HepG2 (cell line): ENCODE results near the gene C11orf65. TPM values are rescaled to one million over a fixed set of nuclear protein-coding genes. Genes with fewer than 3 reads are reported as not detected.

Source experiments
- GABPB1 ChIP-seq: IDR thresholded peaks from 2 replicates; pipeline ENCODE4 v1.6.1; 2016; ENCODE audit warnings: mild to moderate bottlenecking, missing genetic modification reagents, moderate library complexity, missing compliant biosample characterization
- GTF3A ChIP-seq: sonication (generic); formaldehyde crosslinking; conservative IDR thresholded peaks from 2 replicates; pipeline ENCODE4 v1.4.0; 2020; ENCODE audit warnings: mild to moderate bottlenecking, missing genetic modification reagents
- KDM5B ChIP-seq: sonication (generic); formaldehyde crosslinking; IDR thresholded peaks from 2 replicates; pipeline ENCODE4 v1.4.0; 2020; ENCODE audit warnings: missing genetic modification reagents, mild to moderate bottlenecking, borderline replicate concordance
- KMT2B ChIP-seq: IDR thresholded peaks from 2 replicates; pipeline ENCODE4 v1.6.1; 2016; ENCODE audit warnings: missing genetic modification reagents, missing compliant biosample characterization
- MLXIP ChIP-seq: sonication (generic); formaldehyde crosslinking; IDR thresholded peaks from 2 replicates; pipeline ENCODE4 v1.9.0; 2021; ENCODE audit warnings: missing genetic modification reagents, borderline replicate concordance
- NAIF1 ChIP-seq: sonication (generic); formaldehyde crosslinking; IDR thresholded peaks from 2 replicates; pipeline ENCODE4 v1.5.0; 2020; ENCODE audit warnings: mild to moderate bottlenecking, missing genetic modification reagents, borderline replicate concordance
- NCOA1 ChIP-seq: sonication (generic); formaldehyde crosslinking; IDR thresholded peaks from 2 replicates; pipeline ENCODE4 v1.9.0; 2021; ENCODE audit warnings: missing genetic modification reagents
- PAWR ChIP-seq: sonication (generic); formaldehyde crosslinking; IDR thresholded peaks from 2 replicates; pipeline ENCODE4 v1.4.0; 2020; ENCODE audit warnings: missing genetic modification reagents, mild to moderate bottlenecking, borderline replicate concordance
- PRDM15 ChIP-seq: sonication (generic); formaldehyde crosslinking; IDR thresholded peaks from 2 replicates; pipeline ENCODE4 v1.4.0; 2020; ENCODE audit warnings: missing genetic modification reagents
- SP5 ChIP-seq: IDR thresholded peaks from 2 replicates; pipeline ENCODE4 v1.6.1; 2016; ENCODE audit warnings: low read depth, borderline replicate concordance
- STAG1 ChIP-seq: sonication (generic); formaldehyde crosslinking; IDR thresholded peaks from 2 replicates; pipeline ENCODE4 v1.4.0; 2020; ENCODE audit warnings: missing genetic modification reagents
- TERF1 ChIP-seq: sonication (generic); formaldehyde crosslinking; IDR thresholded peaks from 2 replicates; pipeline ENCODE4 v1.8.0; 2022; ENCODE audit warnings: mild to moderate bottlenecking, missing genetic modification reagents, moderate library complexity
- TFE3 ChIP-seq: IDR thresholded peaks from 2 replicates; pipeline ENCODE4 v1.6.1; 2016
- ZFP36L2 ChIP-seq: sonication (generic); formaldehyde crosslinking; IDR thresholded peaks from 2 replicates; pipeline ENCODE4 v1.4.0; 2020; ENCODE audit warnings: missing genetic modification reagents
- ZFYVE20 ChIP-seq: sonication (generic); formaldehyde crosslinking; IDR thresholded peaks from 2 replicates; pipeline ENCODE4 v1.8.0; 2023; ENCODE audit warnings: low read depth, mild to moderate bottlenecking, moderate library complexity, missing genetic modification reagents, borderline replicate concordance
- ZNF260 ChIP-seq: sonication (generic); formaldehyde crosslinking; IDR thresholded peaks from 2 replicates; pipeline ENCODE4 v1.4.0; 2020; ENCODE audit warnings: missing genetic modification reagents, low read depth, mild to moderate bottlenecking, borderline replicate concordance
- ZNF547 ChIP-seq: sonication (generic); formaldehyde crosslinking; IDR thresholded peaks from 2 replicates; pipeline ENCODE4 v1.5.1; 2020; ENCODE audit warnings: mild to moderate bottlenecking, missing genetic modification reagents
- ZNF691 ChIP-seq: sonication (generic); formaldehyde crosslinking; IDR thresholded peaks from 2 replicates; pipeline ENCODE4 v1.4.0; 2020; ENCODE audit warnings: missing genetic modification reagents, low read depth, mild to moderate bottlenecking, borderline replicate concordance
- ZNF878 ChIP-seq: sonication (generic); formaldehyde crosslinking; IDR thresholded peaks from 2 replicates; pipeline ENCODE4 v1.8.1; 2023; ENCODE audit warnings: mild to moderate bottlenecking, missing genetic modification reagents, moderate library complexity
- polyA plus RNA-seq, 8 experiments: library from polyadenylated mRNA; depleted of rRNA in 3 of 8; stranded (reverse) in 7 of 8; unstranded in 1 of 8; fragments of >200 nt; fragmentation: Illumina TruSeq in 4 of 8; extraction: Trizol in 4 of 8; gene quantifications; 2 replicates each; pipeline versions ENCODE4 v1.2.1 to v1.2.3, GENCODE V29; 2011 to 2016; ENCODE audit warnings: low read depth in 4 of 8, missing spikeins in 1 of 8, mixed read lengths in 1 of 8; ENCODE audit not compliant: insufficient read depth in 1 of 8
- total RNA-seq, 5 experiments: library from RNA; depleted of rRNA; stranded (reverse); fragments of >200 nt; fragmentation: Illumina TruSeq; extraction: Trizol; gene quantifications; 2 replicates each; pipeline ENCODE4 v1.2.3, GENCODE V29; 2016; ENCODE audit warnings: low read depth in 1 of 5

The C11orf65 gene
- total and polyA plus RNA-seq, 2 of the 13 experiments (the other 11 are each of a cell fraction or from before 2014, with no cell fraction given), result 0.38 to 0.42 TPM

GRCh38 chr11:108467091-108467823 lies at the start of gene C11orf65 (continued):
- TF ChIP-seq PRDM15 (CRISPR knock-in tag) (no peak), ZFP36L2 (CRISPR knock-in tag) (no peak), KDM5B (CRISPR knock-in tag) (peak; percentile 42; the same call in 1 of the 2 replicates), SP5 (CRISPR knock-in tag) (peak; percentile 67), NAIF1 (CRISPR knock-in tag) (0 out of 2 replicates have a peak, but pooled peaks have one; percentile 37), ZNF260 (CRISPR knock-in tag) (no peak), ZNF878 (CRISPR knock-in tag) (no peak), GABPB1 (CRISPR knock-in tag) (peak; percentile 96), NCOA1 (no peak), KMT2B (CRISPR knock-in tag) (peak; percentile 69; the same call in 1 of the 2 replicates), STAG1 (CRISPR knock-in tag) (no peak), ZNF691 (CRISPR knock-in tag) (0 out of 2 replicates have a peak, but pooled peaks have one; percentile 50), ZFYVE20 (no peak), GTF3A (CRISPR knock-in tag) (no peak), TFE3 (no peak), TERF1 (CRISPR knock-in tag) (no peak), ZNF547 (CRISPR knock-in tag) (peak; percentile 59; the same call in 1 of the 2 replicates), PAWR (CRISPR knock-in tag) (no peak), MLXIP (no peak)
